Measurements from ENCODE around the gene CDKN3. TPM values are rescaled to one million over a fixed set of nuclear protein-coding genes. Genes with fewer than 3 reads are reported as not detected.

Gene CDKN3
- total RNA-seq, 1 donor from 2014 or later: 10.3 TPM

DNA sequence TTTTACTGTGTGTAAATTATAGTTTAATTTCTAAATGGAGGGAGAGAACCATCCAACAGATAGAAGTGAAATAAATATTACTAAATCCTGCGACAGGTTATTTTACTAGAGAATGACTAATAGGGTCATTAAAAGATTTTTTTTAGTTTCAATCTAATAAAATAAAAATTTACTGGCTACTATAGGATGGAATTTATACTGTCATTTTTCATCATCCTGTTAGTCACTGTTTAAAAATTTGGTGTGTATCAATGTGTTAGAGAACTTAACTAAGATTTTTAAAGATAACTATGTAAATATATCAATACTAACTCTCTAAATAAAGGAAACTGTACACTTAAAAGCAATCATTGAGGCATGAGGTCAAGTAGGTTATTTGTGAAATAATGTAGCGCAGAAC, 41.1 kb upstream of the CDKN3 start:
- no peaks in the 10 kb centered on the region for H3K36me3 Mint-ChIP-seq
- TF ChIP-seq, protein P1, sequence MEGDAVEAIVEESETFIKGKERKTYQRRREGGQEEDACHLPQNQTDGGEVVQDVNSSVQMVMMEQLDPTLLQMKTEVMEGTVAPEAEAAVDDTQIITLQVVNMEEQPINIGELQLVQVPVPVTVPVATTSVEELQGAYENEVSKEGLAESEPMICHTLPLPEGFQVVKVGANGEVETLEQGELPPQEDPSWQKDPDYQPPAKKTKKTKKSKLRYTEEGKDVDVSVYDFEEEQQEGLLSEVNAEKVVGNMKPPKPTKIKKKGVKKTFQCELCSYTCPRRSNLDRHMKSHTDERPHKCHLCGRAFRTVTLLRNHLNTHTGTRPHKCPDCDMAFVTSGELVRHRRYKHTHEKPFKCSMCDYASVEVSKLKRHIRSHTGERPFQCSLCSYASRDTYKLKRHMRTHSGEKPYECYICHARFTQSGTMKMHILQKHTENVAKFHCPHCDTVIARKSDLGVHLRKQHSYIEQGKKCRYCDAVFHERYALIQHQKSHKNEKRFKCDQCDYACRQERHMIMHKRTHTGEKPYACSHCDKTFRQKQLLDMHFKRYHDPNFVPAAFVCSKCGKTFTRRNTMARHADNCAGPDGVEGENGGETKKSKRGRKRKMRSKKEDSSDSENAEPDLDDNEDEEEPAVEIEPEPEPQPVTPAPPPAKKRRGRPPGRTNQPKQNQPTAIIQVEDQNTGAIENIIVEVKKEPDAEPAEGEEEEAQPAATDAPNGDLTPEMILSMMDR (IDR thresholded peaks at IDR 0.05; ENCODE audit: unreplicated experiment): no peak
- H3K27me3 Mint-ChIP-seq (ENCODE audit: low read depth): no peaks in the 10 kb centered on the region
- no peak overlapping the region for H3K27ac Mint-ChIP-seq
- DNase-seq (ENCODE audit: low spot score in 2 of 2, unreplicated experiment in 2 of 2): no peak
- peaks cover 17% of the 10 kb centered on the region for H3K9me3 Mint-ChIP-seq
- peaks cover 8% of the 10 kb centered on the region for H3K4me1 Mint-ChIP-seq
- no peak overlapping the region for H3K4me3 Mint-ChIP-seq

DNA sequence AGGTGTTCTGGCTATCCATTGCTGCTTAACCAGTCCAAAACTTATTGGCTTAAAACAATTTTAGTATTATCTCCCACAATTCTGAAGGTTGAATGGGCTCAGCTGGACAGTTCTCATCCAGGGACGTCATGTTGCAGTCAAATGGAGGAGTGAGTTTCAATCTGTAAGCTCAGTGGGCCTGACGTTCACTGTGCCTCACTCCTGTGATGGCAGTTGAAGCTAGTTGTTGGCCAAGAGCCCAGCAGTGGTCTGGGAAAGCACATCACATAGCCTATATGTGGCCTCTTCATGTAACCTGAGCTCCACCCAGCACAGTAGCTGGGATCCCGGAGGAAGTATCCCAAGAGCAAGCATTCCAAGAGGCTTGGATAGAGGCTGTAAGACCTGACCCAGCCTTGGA, 40.6 kb upstream of the CDKN3 start:
- Mint-ChIP-seq H3K4me3 (no peak overlapping the region), H3K9me3 (peaks cover 17% of the 10 kb centered on the region), H3K27ac (no peak overlapping the region), H3K27me3 (ENCODE audit: low read depth) (no peaks in the 10 kb centered on the region), H3K36me3 (no peaks in the 10 kb centered on the region), H3K4me1 (peaks cover 11% of the 10 kb centered on the region)
- no peak for DNase-seq (ENCODE audit: low spot score in 2 of 2, unreplicated experiment in 2 of 2)
- TF ChIP-seq, protein P1 (IDR thresholded peaks at IDR 0.05; ENCODE audit: unreplicated experiment): no peak

DNA sequence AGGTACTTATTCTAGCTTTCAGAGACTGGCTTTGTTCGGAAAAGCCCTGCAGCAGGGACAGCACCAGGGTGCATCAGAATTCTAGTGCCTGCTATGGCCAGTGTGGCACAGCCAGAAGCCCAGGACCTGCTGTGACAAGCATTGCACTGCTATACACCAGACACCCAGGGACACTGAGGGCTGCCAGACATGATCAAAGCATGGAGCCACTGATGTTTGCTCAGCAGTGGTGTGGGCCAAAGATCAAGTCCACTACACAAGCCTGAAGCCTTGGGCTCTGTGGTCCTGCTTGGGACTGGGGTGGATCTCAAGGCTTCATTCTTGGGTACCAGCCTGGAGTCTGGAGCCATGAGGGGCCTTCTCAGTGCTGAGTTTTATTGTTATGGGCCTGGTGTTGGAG, 36.1 kb upstream of the CDKN3 start:
- H3K4me3 Mint-ChIP-seq: no peak overlapping the region
- TF ChIP-seq, protein P1 (IDR thresholded peaks at IDR 0.05; ENCODE audit: unreplicated experiment): no peak
- no peaks in the 10 kb centered on the region for H3K36me3 Mint-ChIP-seq
- no peak for DNase-seq (ENCODE audit: low spot score in 2 of 2, unreplicated experiment in 2 of 2)
- no peaks in the 10 kb centered on the region for H3K27me3 Mint-ChIP-seq (ENCODE audit: low read depth)
- H3K4me1 Mint-ChIP-seq: peaks cover 14% of the 10 kb centered on the region
- peaks cover 5% of the 10 kb centered on the region for H3K9me3 Mint-ChIP-seq
- H3K27ac Mint-ChIP-seq: no peak overlapping the region

DNA sequence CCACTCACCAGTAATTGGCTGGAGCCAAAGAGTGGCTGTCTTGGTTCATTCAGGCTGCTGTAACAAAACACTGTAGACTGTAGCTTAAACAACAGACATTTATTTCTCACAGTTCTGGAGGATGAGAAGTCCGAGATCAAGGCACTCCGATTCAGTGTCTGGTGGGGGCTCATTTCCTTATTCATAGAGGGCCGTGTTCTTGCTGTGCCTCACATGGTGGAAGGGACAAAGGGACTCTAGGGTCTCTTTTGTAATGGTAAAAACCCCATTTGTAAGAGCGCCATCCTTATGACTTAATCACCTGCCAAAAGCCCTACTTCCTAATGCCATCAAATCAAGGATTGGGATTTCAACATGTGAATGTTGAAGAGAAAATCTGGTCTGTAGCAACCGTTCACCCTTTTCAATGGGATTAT, 34.7 kb upstream of the CDKN3 start:
- DNase-seq (ENCODE audit: low spot score in 2 of 2, unreplicated experiment in 2 of 2): no peak
- Mint-ChIP-seq H3K36me3 (no peaks in the 10 kb centered on the region), H3K27me3 (ENCODE audit: low read depth) (no peaks in the 10 kb centered on the region), H3K4me3 (no peak overlapping the region), H3K4me1 (peaks cover 17% of the 10 kb centered on the region), H3K27ac (no peak overlapping the region), H3K9me3 (peaks cover 5% of the 10 kb centered on the region)
- TF ChIP-seq, protein P1 (IDR thresholded peaks at IDR 0.05; ENCODE audit: unreplicated experiment): no peak

DNA sequence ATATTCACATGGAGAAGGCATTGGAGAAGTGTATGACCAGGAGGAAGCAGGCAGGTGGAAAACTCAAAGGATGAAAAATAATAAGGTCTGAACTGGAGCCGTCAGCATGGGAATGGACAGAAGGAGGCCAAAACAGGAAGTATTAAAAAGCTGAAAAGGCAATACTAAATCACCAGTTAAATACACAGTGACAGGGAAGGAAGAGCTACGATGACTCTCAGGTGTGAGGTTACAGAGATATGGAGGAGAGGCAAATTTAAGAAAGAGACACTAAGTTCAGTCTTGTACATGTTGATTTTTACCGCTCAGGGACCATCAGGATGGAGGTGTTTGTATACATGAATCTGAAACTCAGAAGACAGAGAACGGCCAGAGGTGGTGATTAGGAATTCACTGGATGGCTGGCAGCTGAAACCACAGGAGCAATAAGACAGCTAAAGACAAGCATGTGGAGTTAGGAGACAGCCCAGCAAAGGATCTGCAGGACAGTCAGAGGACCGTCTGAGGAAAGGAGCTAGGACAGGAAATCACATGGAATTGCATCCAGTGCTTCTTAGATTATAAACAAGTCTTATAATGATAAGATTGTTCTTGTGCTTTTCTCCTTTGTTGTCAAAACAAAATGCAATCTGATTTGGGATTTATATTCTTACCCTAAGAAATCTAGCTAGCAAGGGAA, 33.9 kb upstream of the CDKN3 start:
- peaks cover 21% of the 10 kb centered on the region for H3K4me1 Mint-ChIP-seq
- TF ChIP-seq, protein P1 (IDR thresholded peaks at IDR 0.05; ENCODE audit: unreplicated experiment): no peak
- H3K4me3 Mint-ChIP-seq: no peak overlapping the region
- H3K9me3 Mint-ChIP-seq: peaks cover 5% of the 10 kb centered on the region
- H3K36me3 Mint-ChIP-seq: no peaks in the 10 kb centered on the region
- H3K27ac Mint-ChIP-seq: no peak overlapping the region
- no peak for DNase-seq (ENCODE audit: low spot score in 2 of 2, unreplicated experiment in 2 of 2)
- H3K27me3 Mint-ChIP-seq (ENCODE audit: low read depth): no peaks in the 10 kb centered on the region

Measured in mesothelial cell of epicardium (in vitro differentiated cells).